Transverse colon (tissue), 3 donors: ENCODE measurements around the gene DLGAP1.

Experiments
- CTCF ChIP-seq, 5 experiments: fragments of 200-600 bp in 3 of 5; fragments of 450-650 bp in 2 of 5; sonication (generic) in 3 of 5; IDR thresholded peaks; 1 replicate in 2 of 5; 2 replicates in 3 of 5; pipeline ENCODE4 v1.5.1; 2016 to 2017; ENCODE audit warnings: antibody characterized with exemption in 5 of 5, inconsistent platforms in 3 of 5, mild to moderate bottlenecking in 2 of 5, moderate library complexity in 1 of 5
- EP300 ChIP-seq: sonication (generic); formaldehyde crosslinking; IDR thresholded peaks from one replicate; pipeline ENCODE4 v1.6.1; 2017; ENCODE audit warnings: antibody characterized with exemption, low read depth
- POLR2A ChIP-seq: fragments of 450-650 bp; IDR thresholded peaks from one replicate; pipeline ENCODE4 v1.6.1; 2016; ENCODE audit warnings: antibody characterized with exemption, mild to moderate bottlenecking, moderate library complexity

- TF ChIP-seq CTCF (IDR thresholded peaks at IDR 0.05) = no peak
- no peak for TF ChIP-seq POLR2A
- no peak for TF ChIP-seq EP300
Measured at GRCh38 chr18:3596324-3596636, 858.8 kb downstream of the DLGAP1 start.
